ENCODE data around the gene CD160.

The CD160 gene

DNA sequence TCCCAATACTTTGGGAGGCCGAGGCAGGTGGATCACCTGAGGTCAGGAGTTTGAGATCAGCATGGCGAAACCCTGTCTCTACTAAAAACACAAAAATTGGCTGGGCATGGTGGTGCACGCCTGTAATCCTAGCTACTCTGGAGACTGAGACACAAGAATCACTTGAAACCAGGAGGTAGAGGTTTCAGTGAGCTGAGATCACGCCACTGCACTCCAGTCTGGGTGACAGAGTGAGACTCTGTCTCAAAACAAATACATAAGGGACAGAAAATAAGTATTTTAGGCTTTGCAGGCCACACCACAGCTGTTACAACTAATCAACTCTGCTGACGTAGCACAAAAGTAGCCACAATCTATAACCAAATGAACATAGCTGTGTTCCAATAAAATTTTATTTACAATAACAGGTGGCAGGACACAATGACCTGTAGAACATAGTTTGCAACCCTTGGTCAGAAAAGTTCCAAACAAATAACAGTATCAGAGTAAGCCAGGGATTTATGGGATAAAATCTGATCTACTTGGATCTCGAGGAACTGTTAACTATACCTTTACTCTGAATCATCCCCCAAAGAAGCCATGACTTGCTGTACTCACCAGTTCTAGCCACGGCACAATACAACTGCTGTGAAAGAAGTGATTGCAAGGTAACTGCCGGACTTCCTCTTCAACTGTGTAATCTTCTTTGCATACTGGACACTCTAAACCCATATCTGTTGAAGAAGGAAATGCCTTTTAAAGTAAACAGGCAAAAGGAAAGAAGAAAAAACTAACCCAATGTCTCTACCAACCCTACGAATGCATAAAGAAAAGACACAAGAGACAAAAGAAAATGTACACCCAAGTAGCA, 28.3 kb downstream of the CD160 start:
- no peak overlapping the region for H3K4me3 ChIP-seq (ENCODE audit: low read depth, low read length)
- TF ChIP-seq, protein P1, sequence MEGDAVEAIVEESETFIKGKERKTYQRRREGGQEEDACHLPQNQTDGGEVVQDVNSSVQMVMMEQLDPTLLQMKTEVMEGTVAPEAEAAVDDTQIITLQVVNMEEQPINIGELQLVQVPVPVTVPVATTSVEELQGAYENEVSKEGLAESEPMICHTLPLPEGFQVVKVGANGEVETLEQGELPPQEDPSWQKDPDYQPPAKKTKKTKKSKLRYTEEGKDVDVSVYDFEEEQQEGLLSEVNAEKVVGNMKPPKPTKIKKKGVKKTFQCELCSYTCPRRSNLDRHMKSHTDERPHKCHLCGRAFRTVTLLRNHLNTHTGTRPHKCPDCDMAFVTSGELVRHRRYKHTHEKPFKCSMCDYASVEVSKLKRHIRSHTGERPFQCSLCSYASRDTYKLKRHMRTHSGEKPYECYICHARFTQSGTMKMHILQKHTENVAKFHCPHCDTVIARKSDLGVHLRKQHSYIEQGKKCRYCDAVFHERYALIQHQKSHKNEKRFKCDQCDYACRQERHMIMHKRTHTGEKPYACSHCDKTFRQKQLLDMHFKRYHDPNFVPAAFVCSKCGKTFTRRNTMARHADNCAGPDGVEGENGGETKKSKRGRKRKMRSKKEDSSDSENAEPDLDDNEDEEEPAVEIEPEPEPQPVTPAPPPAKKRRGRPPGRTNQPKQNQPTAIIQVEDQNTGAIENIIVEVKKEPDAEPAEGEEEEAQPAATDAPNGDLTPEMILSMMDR (conservative IDR thresholded peaks at IDR 0.05; ENCODE audit: low read depth, low read length): no peak
- DNase-seq (ENCODE audit: low read depth): no peak

GRCh38 chr1:145750426-145750825, 31.1 kb downstream of the CD160 start:
- peak; percentile 47 for DNase-seq (ENCODE audit: low read depth)
- TF ChIP-seq, protein P1 (conservative IDR thresholded peaks at IDR 0.05; ENCODE audit: low read depth, low read length): no peak
- no peak overlapping the region for H3K4me3 ChIP-seq (ENCODE audit: low read depth, low read length)

GRCh38 chr1:145751491-145752037, 32.3 kb downstream of the CD160 start:
- DNase-seq (ENCODE audit: low read depth): peak; percentile 84
- TF ChIP-seq, protein P1 (conservative IDR thresholded peaks at IDR 0.05; ENCODE audit: low read depth, low read length): no peak

GRCh38 chr1:145757420-145757819, 38.1 kb downstream of the CD160 start:
- TF ChIP-seq, protein P1 (conservative IDR thresholded peaks at IDR 0.05; ENCODE audit: low read depth, low read length): no peak
- peak; percentile 18 for DNase-seq (ENCODE audit: low read depth)
- no peak overlapping the region for H3K4me3 ChIP-seq (ENCODE audit: low read depth, low read length)

More at GRCh38 chr1:145751491-145752037, 32.3 kb downstream of the CD160 start:
- no peak overlapping the region for H3K4me3 ChIP-seq (ENCODE audit: low read depth, low read length)

- TF ChIP-seq, protein P1 (conservative IDR thresholded peaks at IDR 0.05; ENCODE audit: low read depth, low read length): no peak
- no peak for DNase-seq (ENCODE audit: low read depth)
- no peak overlapping the region for H3K4me3 ChIP-seq (ENCODE audit: low read depth, low read length)
Observed at GRCh38 chr1:145758116-145758515, 38.8 kb downstream of the CD160 start.

- H3K4me3 ChIP-seq (ENCODE audit: low read depth, low read length): no peak overlapping the region
- DNase-seq (ENCODE audit: low read depth): no peak
- TF ChIP-seq, protein P1 (conservative IDR thresholded peaks at IDR 0.05; ENCODE audit: low read depth, low read length): no peak
Observed at GRCh38 chr1:145758575-145758974, 39.3 kb downstream of the CD160 start.

Data from choroid plexus epithelial cell (primary cell).